G401 (cell line): ENCODE data around the gene SLC9A8. TPM values are rescaled to one million over a fixed set of nuclear protein-coding genes. Genes with fewer than 3 reads are reported as not detected.
"Not testable (repeated sequence)": the region's sequence is repeated elsewhere in the genome, so short reads cannot be mapped to it uniquely, and the experiment has no call there.

ENCODE experiments used
- DNase-seq: peaks from one replicate; pipeline ENCODE4 v3.0.0-alpha.2; 2015; ENCODE audit warnings: low spot score
- in situ Hi-C: cut with HindIII; loops from 2 replicates; pipeline ENCODE4 v1.10.0; 2016; ENCODE audit warnings: low sequenced_read_pairs, mixed read lengths
- total RNA-seq: library from RNA; depleted of rRNA; stranded (reverse); fragments of >200 nt; shearing (Covaris generic); gene quantifications from 2 replicates; pipeline ENCODE4 v1.2.3, GENCODE V29; 2014

Gene SLC9A8
- total RNA-seq, 1 experiment from 2014 or later = 3.4 TPM

DNA sequence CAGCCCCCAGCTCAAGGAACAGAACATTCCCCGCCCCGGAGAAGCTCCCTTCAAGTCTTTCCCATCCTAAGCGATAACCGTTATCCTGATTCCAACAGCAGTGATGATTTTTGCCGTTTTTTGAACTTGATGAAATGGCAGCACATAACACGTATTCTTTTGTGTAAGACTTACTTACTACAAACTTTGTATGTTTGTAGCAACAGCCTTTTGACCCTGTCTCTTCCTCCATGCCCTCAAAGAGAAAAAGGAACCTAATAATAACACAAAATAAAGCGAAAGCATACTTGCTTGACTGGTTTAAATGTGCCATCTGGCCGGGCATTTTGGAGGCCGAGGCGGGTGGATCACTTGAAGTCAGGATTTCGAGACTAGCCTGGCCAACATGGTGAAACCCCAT lies 26.4 kb upstream of the SLC9A8 start:
- no peak for DNase-seq
- in situ Hi-C loops = no loop called here

DNA sequence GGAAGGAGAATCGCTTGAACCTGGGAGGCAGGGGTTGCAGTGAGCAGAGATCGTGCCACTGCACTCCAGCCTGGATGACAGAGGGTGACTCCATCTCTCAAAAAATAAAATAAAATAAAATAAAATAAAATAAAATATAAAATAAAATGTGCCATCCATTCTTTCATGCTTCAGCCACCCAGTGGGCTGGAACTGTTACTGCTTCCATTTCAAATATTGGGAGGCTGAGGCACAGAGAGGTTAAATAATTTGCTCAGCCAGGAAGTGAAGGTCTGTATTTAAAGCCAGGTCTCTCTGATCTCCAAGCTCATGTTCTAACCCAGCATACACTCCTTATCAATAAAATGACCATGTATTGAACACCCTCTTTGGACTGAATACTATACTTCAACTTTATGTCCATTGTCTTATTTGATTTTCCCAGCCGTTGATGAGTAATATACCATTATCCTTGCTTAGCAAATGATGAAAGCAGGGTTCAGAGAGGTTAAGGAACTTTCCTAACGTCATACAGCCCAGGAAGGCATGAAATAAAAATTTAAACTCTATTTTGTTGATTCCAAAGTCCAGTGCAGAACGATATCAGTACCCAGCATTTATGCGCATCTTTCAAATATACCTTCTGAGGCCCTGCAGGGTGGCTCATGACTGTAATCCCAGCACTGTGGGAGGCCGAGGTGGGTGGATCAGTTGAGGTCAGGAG lies 25.8 kb upstream of the SLC9A8 start:
- no peak for DNase-seq
- in situ Hi-C loops = no loop called here

DNA sequence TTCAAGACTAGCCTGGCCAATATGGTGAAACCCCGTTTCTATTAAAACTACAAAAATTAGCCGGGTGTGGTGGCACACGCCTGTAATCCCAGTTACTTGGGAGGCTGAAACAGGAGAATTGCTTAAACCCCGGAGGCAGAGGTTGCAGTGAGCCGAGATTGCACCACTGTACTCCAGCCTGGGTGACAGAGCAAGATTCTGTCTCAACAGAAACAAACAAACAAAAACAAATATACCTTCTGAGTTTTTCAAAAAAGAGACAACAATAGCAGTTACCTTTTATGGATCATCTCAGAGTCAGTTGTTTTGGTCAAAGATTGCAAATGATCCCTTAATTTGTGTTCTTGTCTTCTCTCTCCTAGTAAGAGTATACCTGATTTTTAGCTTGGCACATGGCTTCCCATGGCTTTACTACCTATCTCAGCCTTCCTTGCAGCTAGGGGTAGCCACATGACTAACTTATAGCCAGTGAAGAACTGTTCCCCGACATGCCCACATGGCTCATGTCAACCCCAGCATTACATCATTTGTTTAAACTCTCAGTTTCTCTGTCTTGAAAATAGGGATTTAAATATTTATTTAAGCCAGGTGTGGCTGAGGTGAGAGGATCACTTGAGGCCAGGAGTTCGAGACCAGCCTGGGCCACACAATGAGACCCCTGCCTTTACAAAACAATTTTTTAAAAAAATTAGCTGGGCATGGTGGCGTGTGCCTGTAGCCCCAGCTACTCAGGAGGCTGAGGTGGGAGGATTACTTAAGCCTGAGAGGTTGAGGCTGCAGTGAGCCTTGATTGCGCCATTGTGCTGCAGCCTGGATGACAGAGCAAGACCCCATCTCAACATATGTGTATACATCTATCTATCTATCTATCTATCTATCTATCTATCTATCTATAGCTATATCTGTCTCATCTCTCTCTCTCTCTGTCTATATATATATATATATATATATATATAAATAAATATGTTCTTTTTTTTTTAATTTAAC lies 25.0 kb upstream of the SLC9A8 start:
- DNase-seq = no peak
- in situ Hi-C loops = no loop called here

DNA sequence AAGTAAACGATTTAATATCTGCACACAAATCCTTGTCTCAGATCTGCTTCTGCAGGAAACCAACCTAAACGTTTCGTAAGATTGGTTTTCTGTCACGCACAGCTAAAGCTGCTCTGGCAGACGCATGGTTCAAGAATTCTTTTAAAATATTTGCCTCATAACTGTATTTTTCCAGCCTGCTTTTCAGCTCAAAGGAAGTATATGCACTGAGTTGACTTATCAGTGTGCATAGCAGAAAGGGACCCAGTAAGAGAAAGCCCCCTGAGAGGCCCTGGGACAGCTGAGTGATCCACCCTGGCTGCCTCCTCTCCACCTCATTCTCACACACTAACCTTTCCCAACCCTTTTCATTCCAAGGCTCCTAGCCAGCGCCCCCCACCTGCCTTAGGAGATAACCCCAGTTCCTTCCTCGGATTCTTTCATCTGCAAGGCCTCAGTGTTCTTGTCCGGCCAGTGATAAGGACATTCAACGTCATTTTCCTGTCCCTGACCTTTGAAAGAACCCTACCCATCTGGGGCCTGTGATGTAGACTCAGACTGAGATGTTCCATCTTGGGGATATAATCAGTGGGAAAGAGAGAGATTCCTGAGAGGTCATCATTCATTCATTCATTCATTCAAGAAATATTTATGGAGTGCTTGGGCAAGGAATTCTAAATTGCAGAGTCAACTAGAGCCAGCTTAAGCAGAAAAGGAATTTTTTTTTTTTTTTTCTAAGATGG lies 22.4 kb upstream of the SLC9A8 start:
- in situ Hi-C loops = no loop called here
- DNase-seq = no peak

DNA sequence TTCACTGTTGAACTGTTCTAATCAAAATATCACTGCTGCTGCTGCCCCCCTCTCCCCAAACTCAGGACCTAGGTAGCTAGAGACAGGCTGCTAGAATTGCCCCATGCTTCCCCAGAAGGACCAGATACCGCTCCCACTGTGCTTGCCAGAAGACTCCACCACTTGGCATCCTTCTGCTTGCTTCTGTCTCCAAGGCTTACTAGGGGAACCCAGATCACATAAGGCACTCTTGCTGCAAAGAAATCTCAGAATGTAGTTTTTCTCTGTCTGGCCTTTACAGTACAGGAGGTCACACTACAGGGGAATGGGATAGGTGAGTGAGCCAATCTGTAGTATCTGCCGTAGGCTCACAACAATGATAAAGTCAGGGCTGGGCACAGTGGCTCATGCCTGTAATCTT lies 21.5 kb upstream of the SLC9A8 start:
- DNase-seq = no peak
- in situ Hi-C loops = no loop called here

DNA sequence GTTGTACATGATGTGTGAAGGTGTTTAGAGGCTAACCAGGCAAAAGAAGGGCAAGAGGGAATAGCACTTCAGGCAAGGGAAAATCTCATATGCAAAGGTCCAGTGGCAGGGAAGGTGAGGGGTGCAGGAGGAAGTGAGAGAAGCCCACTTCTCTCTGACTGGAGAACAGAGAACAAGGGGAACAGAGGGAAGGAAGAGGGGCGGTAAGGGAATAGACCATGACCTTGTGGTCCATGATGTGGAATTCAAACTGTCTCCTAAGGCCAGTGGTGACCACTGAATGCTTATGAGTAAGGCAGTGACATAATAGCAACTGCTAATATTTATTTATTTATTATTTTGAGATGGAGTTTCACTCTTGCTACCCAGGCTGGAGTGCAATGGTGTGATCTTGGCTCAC lies 20.6 kb upstream of the SLC9A8 start:
- no peak for DNase-seq
- in situ Hi-C loops = no loop called here

DNA sequence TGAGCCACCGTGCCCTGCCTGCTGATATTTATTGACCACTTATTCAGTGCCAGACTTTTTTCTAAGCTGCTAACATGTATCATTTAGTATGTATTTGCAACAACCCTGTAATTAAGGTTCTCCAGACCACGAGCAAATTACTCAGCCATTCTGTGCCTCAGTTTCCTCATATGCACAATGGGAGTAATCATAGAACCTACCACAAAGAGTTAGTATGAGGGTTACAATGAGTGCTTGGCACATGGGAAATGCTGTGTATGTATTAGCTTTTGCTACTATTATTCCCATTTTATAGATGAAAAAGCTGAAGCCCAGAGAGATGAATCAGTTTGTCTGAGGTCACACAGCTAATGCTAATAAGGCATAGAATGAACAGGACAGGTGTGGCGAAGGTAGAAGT lies 20.0 kb upstream of the SLC9A8 start:
- no peak for DNase-seq
- in situ Hi-C loops = no loop called here

DNA sequence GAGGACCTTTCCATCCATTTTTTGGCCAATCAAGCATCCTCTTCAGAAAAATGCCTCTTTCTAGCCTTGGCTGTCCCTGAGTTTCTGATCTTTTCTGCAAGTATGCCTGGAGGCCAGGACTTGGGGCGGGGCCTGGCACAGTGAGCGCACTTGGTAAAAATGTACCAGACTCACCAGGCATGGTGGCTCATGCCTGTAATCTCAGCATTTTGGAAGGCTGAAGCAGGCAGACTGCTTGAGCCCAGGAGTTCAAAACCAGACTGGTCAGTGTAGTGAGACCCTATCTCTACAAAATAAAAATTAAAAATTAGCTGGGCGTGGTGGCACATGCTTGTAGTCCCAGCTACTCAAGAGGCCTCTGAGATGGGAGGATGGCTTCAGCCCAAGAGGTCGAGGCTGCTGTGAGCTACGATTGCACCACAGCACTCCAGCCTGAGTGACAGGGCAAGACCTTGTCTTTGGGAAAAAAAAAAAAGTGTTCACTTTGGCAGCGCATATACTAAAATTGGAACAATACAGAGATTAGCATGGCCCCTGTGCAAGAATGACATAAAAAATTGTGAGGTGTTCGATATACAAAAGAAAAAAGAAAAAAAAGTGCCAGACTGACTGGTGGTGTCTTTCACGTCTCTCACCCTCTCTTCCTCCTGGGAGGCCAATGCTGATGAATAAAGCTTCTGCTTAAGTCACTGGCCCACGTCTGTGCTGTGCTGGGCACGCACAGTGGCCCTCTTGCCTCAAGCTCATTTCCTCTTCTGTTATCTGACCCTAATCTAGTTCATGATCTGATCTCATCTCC lies 18.1 kb upstream of the SLC9A8 start:
- no peak for DNase-seq
- in situ Hi-C loops = no loop called here

DNA sequence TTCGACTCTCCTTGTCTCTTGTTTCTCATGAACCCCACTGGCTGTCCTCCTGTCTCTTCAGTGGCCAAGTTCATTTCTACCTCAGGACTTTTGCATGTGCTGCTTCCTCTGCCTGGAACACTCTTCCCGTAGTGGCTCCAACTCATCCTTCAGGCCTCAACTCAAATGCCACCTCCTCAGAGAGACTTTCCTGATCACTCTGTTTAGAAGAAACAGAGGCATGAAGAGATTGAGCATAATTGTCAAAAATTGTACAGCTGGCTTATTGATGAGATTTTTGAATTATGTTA lies 17.5 kb upstream of the SLC9A8 start:
- no peak for DNase-seq
- in situ Hi-C loops = no loop called here

DNA sequence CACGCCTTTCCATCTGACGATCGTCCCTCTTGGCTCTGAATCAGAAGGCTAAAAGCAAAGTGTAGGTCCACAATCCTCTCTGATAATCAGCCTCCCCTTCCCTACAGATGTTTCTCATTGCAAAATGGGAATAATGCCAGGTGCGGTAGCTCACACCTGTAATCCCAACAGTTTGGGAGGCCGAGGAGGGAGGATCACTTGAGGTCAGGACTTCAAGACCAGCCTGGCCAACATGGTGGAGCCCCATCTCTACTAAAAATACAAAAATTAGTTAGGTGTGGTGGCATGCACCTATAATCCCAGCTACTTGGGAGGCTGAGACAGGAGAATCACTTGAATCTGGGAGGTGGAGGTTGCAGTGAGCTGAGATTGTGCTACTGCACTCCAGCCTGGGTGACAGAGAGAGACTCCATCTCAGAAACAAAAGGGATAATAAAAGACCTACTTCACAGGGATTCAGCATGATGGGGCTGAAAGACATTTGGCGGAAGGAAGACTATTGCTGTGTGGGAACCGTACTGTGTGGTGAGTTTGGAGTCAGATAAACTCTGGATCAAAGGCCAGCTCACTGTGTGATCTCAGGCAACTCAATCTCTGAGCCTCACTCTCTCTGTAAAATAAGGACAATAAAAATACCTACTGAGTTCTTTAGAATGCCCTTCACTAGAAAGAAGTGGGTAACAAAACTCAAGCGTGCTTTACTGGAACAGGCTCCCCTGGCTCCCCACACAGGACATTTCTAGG lies 15.9 kb upstream of the SLC9A8 start:
- DNase-seq = no peak

DNA sequence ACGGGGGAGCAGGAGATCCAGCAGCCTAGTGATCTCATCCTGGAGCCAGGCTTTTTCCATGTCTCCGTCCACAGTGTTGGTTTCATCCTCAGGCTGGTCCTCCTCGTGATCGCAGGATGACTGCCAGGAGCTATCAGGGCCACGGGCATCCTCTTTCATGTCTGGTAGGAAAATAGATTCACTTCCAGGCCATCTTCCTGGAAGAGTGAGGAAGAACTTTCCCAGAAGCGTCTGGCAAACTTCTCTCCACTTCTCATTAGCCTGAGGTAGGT lies 15.3 kb upstream of the SLC9A8 start:
- DNase-seq = no peak
- in situ Hi-C loops = no loop called here

More for the DNA sequence above, 15.9 kb upstream of the SLC9A8 start:
- in situ Hi-C loops = no loop called here

DNA sequence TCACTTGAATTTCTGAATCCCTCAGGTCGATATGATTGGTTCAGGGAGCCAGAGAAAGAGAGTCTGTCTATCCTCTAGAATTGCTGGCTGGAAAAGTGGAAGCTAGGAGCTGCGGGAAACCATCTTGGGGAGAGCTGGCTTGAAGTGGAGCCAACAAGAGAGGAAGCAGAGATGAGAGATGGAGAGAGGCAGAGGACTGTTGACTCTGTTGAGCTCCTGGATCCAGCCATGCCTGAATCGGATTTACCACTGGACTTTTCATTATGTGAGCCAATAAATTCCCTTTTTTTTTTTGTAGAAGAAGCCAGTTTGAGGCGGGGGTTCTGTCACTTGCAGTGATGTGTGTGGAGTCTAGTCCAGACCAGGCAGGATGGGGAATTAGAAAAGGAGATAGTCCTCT lies 13.9 kb upstream of the SLC9A8 start:
- in situ Hi-C loops = no loop called here
- DNase-seq = no peak

DNA sequence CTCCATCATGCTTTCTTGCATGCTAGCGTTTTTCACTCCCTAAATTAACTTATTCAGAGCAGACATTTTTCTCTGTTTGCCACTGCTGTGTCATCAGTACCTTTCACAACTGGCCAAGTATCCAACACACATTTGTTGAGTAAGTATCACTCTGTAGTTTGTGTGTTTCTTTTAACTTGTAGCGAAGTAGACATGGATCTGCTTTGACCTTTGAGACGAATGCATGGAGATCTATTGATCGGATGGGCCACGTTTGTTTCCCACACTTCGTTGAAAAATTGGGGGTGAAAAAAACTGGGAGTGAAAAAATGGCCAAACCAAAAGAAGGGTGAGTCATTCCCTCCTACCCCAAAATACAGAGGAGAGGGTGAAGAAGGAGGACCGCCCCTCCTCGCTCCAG lies 12.9 kb upstream of the SLC9A8 start:
- no peak for DNase-seq

DNA sequence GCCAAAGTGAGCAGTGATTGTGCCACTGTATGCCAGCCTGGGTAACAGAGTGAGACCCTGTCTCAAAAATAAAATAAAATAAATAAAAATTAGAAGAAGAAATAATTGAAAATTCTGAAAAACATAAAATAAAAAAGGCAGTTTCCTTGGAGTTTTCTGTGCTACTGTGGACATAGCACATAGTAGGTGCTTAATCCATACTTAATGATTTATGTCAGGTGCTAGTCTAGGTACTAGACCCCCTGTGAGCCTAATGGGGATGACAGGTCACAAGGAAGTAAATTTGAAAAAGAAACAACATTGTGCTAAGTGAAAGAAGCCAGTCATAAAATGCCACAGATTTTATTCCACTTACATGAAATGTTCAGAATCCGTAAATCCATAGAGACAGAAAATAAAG lies 9.2 kb upstream of the SLC9A8 start:
- in situ Hi-C loops = no loop called here
- DNase-seq = no peak

More for the DNA sequence above, 12.9 kb upstream of the SLC9A8 start:
- in situ Hi-C loops = no loop called here

DNA sequence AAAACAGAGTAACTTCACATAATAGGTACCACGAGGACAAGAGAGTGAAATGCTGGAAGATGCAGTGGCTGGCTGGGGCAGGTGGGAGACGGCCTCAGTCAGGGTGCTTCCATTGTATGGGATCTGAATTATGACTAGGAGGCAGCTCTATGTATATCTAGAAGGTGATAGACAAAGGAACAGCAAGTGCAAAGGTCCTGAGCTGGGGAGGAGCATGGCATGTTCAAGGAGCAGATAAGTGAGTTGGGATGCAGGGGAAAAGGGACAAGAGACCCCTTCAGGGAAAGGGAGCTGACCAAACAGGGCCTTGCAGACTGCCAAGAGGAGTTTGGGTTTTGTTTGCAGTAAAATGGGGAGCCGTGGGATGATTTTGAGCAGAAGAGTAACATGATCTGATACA lies 8.3 kb upstream of the SLC9A8 start:
- no peak for DNase-seq
- in situ Hi-C loops = no loop called here

DNA sequence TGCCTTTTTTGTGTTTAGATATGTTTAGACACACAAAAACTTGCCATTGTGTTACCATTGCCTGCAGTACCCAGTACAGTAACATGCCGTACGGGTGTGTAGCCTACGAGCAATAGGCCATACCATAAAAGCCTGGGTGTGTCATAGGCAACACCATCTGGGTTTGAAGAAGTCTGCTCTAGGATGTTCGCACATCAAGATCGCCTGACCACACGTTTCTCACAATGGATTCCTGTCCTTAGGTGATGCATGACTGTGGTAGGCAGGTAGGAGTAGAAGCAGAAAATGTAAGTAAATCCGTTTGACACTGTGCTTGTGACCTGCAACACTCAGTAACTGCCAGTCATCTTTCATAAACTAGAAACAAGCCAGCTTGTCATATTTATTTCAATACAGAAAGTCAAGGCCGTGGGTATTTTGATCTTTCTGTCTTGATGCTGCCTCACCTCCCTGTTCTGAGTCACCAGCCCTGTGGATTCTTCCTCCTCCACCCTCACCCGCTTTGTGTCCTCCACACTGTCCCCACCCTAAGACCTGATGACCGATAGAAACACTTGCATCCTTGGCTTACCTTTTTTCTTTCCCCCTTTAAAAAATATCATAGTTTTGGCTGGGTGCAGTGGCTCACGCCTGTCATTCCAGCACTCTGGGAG lies 7.3 kb upstream of the SLC9A8 start:
- in situ Hi-C loops = not testable (repeated sequence)

DNA sequence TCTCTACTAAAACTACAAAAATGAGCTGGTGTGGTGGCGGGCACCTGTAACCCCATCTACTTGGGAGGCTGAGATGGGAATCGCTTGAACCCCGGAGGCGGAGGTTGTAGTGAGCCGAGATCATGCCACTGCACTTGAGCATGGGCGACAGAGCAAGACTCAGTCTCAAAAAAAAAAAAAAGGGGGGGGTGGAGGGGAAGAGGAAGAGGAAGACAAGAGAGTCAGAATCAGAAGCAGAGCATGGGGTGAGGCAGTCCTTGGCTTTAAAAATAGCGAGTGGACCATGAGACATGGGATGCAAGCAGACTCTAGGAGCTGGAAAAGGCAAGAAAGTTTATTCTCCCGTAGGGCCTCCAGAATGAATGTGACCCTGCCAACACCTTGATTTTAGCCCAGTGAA lies 3.9 kb upstream of the SLC9A8 start:
- in situ Hi-C loops = no loop called here

More for the DNA sequence above, 7.3 kb upstream of the SLC9A8 start:
- not testable (repeated sequence) for DNase-seq

DNA sequence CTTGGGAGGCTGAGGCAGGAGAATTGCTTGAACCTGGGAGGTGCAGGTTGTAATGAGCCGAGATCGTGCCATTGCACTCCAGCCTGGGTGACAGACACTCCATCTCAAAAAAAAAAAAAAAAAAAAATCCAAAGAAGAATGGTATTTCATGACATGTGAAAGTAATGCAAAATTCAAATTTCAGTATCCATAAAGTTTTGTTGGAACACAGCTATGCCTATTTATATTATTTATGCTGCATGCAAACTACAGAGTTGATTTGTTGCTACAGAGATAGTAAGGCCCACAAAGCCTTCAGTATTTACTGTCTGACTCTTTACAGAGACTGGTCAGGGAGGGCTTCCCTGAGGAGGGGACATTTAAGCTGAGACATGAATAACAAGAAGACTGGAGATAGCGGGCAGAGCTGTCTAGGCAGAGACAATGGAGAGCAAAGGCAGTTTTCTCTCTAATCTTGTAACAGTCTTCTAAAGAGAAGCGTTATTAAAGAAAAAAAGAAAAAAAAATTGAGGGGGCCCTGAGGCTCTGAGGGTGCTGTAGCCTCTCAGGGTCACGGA lies 2.7 kb upstream of the SLC9A8 start:
- in situ Hi-C loops = no loop called here
- DNase-seq = no peak

More for the DNA sequence above, 3.9 kb upstream of the SLC9A8 start:
- DNase-seq = no peak
